Tibial nerve (tissue), 4 donors: Measurements from ENCODE around the gene AHNAK. TPM values are rescaled to one million over a fixed set of nuclear protein-coding genes. Genes with fewer than 3 reads are reported as not detected.

Experiments used
- DNase-seq, 2 donors: peaks; one replicate each; pipeline ENCODE4 v3.0.0-alpha.2; 2019; ENCODE audit warnings: low spot score in 2 of 2
- H3K27ac ChIP-seq, 4 donors: fragments of 200-600 bp; sonication (generic) in 3 of 4; one replicate each; pipeline ENCODE4 v1.5.1; 2017 to 2019; ENCODE audit warnings: mild to moderate bottlenecking in 1 of 4
- H3K27me3 ChIP-seq, 2 donors: fragments of 200-600 bp; sonication (generic) in 1 of 2; one replicate each; pipeline versions ENCODE4 v1.5.1 to v1.6.0; 2017 to 2019
- H3K36me3 ChIP-seq, 3 donors: fragments of 200-600 bp; sonication (generic); one replicate each; pipeline ENCODE4 v1.5.1; 2018 to 2019
- H3K4me1 ChIP-seq, 4 donors: fragments of 200-600 bp; sonication (generic) in 3 of 4; one replicate each; pipeline ENCODE4 v1.5.1; 2017 to 2019
- H3K4me3 ChIP-seq, 4 donors: fragments of 200-600 bp; sonication (generic) in 3 of 4; one replicate each; pipeline ENCODE4 v1.5.1; 2017 to 2019; ENCODE audit warnings: mild to moderate bottlenecking in 1 of 4, moderate library complexity in 1 of 4
- H3K9me3 ChIP-seq, 4 donors: fragments of 200-600 bp; sonication (generic) in 3 of 4; one replicate each; pipeline ENCODE4 v1.5.1; 2017 to 2019
- EP300 ChIP-seq, 2 donors: sonication (generic); formaldehyde crosslinking; IDR thresholded peaks; one replicate each; pipeline ENCODE4 v1.6.1; 2017; ENCODE audit warnings: antibody characterized with exemption in 2 of 2, mild to moderate bottlenecking in 1 of 2
- POLR2A ChIP-seq, 2 donors: fragments of 450-650 bp; IDR thresholded peaks; one replicate each; pipeline ENCODE4 v1.6.1; 2017; ENCODE audit warnings: antibody characterized with exemption in 2 of 2, mild to moderate bottlenecking in 2 of 2, moderate library complexity in 2 of 2
- WGBS, 2 donors: methylation state at CpG; one replicate each; pipeline ENCODE4 v1.1.5; 2018; 5-methylcytosine and 5-hydroxymethylcytosine counted together
- total RNA-seq, 4 donors: library from RNA; depleted of rRNA; stranded (reverse); fragments of >200 nt; gene quantifications; one replicate each; pipeline ENCODE4 v1.1.0, GENCODE V29; 2016
- TF ChIP-seq, protein P1 (sequence below), 5 experiments: fragments of 200-600 bp in 3 of 5; fragments of 450-650 bp in 2 of 5; sonication (generic) in 3 of 5; IDR thresholded peaks; one replicate each; pipeline ENCODE4 v1.5.1; 2016 to 2019; ENCODE audit warnings: antibody characterized with exemption in 5 of 5, mild to moderate bottlenecking in 3 of 5, moderate library complexity in 2 of 5

Gene AHNAK
- total RNA-seq, 4 donors from 2014 or later: 1,417 to 3,061 (median 2,562) TPM

DNA sequence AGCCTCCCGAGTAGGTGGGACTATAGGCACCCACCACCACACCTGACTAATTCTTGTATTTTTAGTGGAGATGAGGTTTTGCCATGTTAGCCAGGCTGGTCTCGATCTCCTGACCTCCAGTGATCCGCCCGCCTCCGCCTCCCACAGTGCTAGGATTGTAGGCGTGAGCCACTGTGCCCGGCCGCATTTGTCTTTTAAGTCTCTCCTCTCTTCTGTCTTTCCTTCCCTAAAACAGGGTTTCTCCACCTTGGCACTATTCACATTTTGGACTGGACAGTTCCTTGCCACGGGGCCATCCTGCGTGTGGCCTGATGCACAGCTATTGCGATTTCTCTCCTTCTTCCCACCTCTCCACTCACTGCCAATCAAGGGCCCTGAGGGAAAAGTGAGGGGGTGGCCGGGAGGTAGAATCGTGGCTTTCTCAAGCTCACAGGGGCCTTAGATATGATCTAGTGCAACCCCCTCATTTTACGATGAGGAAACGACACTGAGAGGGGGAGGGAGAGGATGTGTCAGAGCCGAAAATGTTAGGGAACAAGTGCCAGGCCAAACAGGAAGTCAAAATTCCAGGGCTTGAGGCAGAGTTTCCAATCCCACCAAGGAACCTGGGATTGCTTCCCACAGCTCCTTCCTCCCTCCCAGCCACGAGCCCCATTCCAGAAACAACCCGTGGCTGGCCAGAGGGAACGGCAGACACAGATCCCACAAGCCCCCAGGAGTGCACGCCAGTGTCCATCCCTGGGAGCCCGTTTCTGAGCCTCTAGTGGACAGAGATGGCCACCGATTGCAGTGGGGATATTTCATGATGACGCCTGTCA lies 106.6 kb downstream of the AHNAK start:
- TF ChIP-seq EP300 (IDR thresholded peaks at IDR 0.05): peak in 1 of 2 donors; percentile 69
- TF ChIP-seq POLR2A (IDR thresholded peaks at IDR 0.05): no peak
- peak in 1 of 2 donors; percentile 67 for DNase-seq
- 32 to 34% methylated on average over 23 of the region's 23 CpGs for WGBS, 2 donors
- Histone ChIP-seq H3K9me3 (no peaks in the 10 kb centered on the region), H3K4me3 (no peak overlapping the region), H3K36me3 (no peaks in the 10 kb centered on the region), H3K27me3 (no peaks in the 10 kb centered on the region), H3K4me1 (peaks cover 0 to 66% (median 50%) of the 10 kb centered on the region in 4 donors), H3K27ac (peak overlapping the region; percentile 47 to 88 (median 83))

DNA sequence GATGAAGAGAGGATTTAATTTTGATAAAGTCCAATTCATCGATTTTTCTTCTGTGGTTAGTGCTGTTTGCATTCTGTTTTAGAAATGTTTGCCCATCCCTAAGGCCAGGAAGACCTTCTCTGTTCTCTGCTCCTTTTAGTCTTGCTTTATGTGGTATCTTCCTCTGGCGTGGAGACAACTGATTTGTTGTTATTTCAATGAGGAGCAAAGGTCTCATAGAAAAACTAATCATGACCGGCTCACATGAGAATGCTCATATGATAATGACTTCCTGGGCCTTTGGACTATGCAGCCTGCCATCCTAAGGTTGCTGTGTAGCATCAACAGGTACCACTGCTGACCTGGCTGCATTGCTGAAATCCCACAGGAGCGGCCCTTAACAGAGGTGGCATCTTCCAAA lies 108.0 kb downstream of the AHNAK start:
- H3K4me3 ChIP-seq: no peak overlapping the region
- peak overlapping the region in 2 of 4 donors; percentile 7 to 18 for H3K27ac ChIP-seq
- DNase-seq: no peak
- H3K4me1 ChIP-seq: peaks cover 0 to 66% (median 51%) of the 10 kb centered on the region in 4 donors
- no peaks in the 10 kb centered on the region for H3K36me3 ChIP-seq
- H3K27me3 ChIP-seq: no peaks in the 10 kb centered on the region
- WGBS, 2 donors: 60 to 75% methylated on average over 4 of the region's 4 CpGs
- TF ChIP-seq POLR2A (IDR thresholded peaks at IDR 0.05): no peak
- TF ChIP-seq, protein P1, sequence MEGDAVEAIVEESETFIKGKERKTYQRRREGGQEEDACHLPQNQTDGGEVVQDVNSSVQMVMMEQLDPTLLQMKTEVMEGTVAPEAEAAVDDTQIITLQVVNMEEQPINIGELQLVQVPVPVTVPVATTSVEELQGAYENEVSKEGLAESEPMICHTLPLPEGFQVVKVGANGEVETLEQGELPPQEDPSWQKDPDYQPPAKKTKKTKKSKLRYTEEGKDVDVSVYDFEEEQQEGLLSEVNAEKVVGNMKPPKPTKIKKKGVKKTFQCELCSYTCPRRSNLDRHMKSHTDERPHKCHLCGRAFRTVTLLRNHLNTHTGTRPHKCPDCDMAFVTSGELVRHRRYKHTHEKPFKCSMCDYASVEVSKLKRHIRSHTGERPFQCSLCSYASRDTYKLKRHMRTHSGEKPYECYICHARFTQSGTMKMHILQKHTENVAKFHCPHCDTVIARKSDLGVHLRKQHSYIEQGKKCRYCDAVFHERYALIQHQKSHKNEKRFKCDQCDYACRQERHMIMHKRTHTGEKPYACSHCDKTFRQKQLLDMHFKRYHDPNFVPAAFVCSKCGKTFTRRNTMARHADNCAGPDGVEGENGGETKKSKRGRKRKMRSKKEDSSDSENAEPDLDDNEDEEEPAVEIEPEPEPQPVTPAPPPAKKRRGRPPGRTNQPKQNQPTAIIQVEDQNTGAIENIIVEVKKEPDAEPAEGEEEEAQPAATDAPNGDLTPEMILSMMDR (IDR thresholded peaks at IDR 0.05): no peak
- no peak for TF ChIP-seq EP300 (IDR thresholded peaks at IDR 0.05)
- no peaks in the 10 kb centered on the region for H3K9me3 ChIP-seq

DNA sequence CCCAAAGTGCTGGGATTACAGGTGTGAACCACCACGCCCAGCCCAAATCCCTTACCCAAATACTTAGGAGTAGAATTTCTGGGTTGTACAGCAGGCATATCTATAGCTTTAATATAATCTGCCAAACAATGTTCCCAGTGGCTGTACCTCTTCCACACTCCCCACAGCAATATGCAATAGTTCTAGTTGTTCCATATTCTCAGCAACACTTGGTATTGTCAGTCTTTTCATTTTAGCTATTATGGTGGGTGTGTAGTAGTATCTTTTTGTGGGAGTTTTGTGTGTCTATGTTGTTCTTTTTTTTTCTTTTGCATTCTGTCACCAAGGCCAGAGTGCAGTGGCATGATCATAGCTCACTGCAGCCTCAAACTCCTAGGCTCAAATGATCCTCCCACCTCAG lies 109.0 kb downstream of the AHNAK start:
- TF ChIP-seq POLR2A (IDR thresholded peaks at IDR 0.05): no peak
- TF ChIP-seq, protein P1 (IDR thresholded peaks at IDR 0.05): no peak
- Histone ChIP-seq H3K36me3 (no peaks in the 10 kb centered on the region), H3K4me3 (no peak overlapping the region), H3K27ac (peak overlapping the region in 2 of 4 donors; percentile 39 to 96), H3K4me1 (peaks cover 0 to 72% (median 57%) of the 10 kb centered on the region in 4 donors), H3K9me3 (no peaks in the 10 kb centered on the region), H3K27me3 (no peaks in the 10 kb centered on the region)
- no peak for DNase-seq
- 29 to 93% methylated on average over 1 of the region's 1 CpG for WGBS, 2 donors

DNA sequence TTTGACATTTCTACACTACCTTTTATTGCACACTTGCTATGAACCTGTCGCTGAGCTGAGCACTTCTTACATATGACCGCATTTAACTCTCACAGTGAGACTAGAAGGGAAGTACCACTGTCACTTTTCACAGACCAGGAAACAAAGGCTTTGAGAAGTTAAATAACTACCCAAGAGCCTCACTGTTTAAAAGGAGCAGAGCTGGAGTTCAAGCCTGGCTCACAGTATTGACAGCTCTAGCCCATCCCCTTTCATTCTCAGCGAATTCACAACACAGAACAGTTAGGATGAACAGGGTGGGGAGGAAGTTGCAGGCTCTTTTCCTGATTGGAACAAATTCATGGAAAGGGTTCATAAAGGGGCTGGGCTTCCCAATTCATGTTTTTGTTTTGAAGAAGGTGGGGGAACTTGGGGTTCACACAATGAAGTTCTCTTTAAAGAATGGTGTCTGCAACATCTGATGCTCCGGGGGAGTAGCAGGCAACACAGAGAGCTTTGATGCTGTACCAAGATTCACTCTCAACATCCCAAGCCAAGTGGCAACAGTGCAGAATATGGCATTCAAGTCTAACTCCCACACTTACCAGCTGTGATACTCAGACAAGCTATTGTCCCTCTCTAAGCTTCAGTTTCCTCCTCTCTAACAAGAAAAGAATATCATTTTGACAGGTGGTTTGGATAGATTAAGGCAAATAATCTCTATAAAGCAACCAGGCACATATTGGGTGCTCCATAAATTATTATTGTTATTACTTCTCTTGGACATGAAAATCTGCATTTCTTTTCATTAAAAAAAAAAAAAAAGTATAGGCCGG lies 110.6 kb downstream of the AHNAK start:
- peaks cover 0 to 78% (median 63%) of the 10 kb centered on the region in 4 donors for H3K4me1 ChIP-seq
- H3K4me3 ChIP-seq: no peak overlapping the region
- no peaks in the 10 kb centered on the region for H3K27me3 ChIP-seq
- TF ChIP-seq POLR2A (IDR thresholded peaks at IDR 0.05) (no peak), EP300 (IDR thresholded peaks at IDR 0.05) (peak in 1 of 2 donors; percentile 85)
- TF ChIP-seq, protein P1 (IDR thresholded peaks at IDR 0.05): no peak
- WGBS, 2 donors: 34 to 38% methylated on average over 5 of the region's 5 CpGs
- DNase-seq: no peak
- H3K36me3 ChIP-seq: no peaks in the 10 kb centered on the region
- no peaks in the 10 kb centered on the region for H3K9me3 ChIP-seq
- peak overlapping the region; percentile 75 to 96 (median 87) for H3K27ac ChIP-seq

DNA sequence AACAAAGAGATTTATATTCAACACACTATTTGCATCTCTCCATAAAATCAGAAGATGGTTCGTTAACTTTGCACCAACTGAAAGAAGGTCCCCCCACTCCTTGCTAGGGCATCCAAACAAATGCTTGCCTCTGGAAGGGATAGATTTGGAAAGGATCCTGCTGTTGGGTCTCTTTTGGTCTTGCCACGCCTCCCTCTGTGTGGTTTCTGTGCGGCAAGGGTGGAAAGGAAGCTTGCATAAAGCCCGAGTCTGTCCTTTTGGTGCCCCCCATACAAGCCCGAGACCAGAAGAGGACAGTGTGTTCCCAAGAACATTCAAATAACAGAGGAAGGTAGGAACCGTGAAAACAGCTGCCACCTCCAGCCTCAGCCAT lies 112.7 kb downstream of the AHNAK start:
- Histone ChIP-seq H3K4me3 (no peak overlapping the region), H3K9me3 (no peaks in the 10 kb centered on the region), H3K27me3 (no peaks in the 10 kb centered on the region), H3K27ac (peak overlapping the region; percentile 75 to 96 (median 87)), H3K4me1 (peaks cover 0 to 79% (median 53%) of the 10 kb centered on the region in 4 donors), H3K36me3 (no peaks in the 10 kb centered on the region)
- no peak for TF ChIP-seq POLR2A (IDR thresholded peaks at IDR 0.05)
- peak; percentile 26 to 65 for TF ChIP-seq EP300 (IDR thresholded peaks at IDR 0.05)
- WGBS, 2 donors: 18 to 21% methylated on average over 6 of the region's 6 CpGs
- DNase-seq: peak; percentile 31 to 54
